GM18868 (cell line): ENCODE measurements around the gene RFC3.
"Not testable (repeated sequence)": the region's sequence is repeated elsewhere in the genome, so short reads cannot be mapped to it uniquely, and the experiment has no call there.

Experiments used
- ATAC-seq: cut with Tn5 transposase; IDR thresholded peaks from one replicate; pipeline ENCODE4 v1.9.1; 2021; ENCODE audit warnings: mild to moderate bottlenecking, moderate library complexity; ENCODE audit not compliant: unreplicated experiment

The RFC3 gene

DNA sequence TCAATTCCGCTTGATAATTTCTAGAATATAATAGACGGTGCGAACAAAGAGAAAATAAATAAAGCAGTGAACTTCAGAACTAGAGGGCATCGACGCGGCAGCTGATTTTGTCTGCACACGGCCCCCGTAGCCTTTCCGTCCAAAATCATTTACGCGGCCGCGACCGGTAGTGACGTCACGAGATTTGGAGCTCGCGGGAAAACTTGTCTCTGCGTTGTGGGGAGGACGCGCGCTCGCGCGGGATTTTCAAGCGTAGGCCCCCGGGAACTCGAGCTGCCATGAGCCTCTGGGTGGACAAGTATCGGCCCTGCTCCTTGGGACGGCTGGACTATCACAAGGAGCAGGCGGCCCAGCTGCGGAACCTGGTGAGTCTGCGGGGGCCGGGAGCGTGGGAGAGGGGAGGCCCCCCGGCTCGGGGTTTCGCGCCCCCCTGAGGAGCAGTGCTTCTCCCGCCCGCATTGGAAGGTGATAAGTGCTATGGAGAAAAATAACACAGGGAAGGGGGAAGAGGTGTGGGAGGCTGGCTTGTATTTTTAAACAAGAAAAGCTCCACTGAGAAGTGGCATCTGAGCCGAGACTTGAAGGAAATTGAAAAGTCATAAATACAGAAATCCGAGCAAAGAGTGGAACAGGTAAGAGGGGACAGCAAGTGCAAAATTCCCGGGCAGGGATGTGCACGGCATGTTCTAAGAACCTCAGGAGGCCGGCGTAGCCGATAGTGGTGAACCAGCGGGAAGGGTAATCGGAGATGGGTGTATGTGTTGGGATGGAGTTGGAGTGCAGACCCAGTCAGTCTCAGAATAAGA lies at the start of gene RFC3:
RFC3 (plus strand) TSS at position 249 of the 806 bp plus-strand sequence; CDS start at position 279, 30 bp downstream.
- ATAC-seq: peak; percentile 97

DNA sequence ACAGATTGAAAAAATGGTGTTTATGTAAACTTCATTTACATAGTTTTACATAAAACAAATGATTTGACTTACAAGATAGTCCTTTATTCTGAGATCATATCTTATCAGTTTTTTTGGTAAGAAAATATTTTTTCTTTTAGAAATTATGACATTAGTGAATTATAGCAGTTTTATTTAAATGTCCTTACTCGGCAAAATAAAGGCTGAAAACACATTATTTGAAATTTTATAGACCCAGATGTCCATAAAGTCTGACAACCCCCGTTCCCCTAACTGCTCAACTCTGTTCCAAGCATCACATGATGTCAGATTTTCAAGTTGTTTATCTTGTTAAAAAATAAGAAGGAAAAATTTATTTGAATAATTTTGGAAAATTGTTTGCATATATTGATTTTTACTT lies 46.7 kb upstream of the RFC3 start:
- ATAC-seq: no peak

DNA sequence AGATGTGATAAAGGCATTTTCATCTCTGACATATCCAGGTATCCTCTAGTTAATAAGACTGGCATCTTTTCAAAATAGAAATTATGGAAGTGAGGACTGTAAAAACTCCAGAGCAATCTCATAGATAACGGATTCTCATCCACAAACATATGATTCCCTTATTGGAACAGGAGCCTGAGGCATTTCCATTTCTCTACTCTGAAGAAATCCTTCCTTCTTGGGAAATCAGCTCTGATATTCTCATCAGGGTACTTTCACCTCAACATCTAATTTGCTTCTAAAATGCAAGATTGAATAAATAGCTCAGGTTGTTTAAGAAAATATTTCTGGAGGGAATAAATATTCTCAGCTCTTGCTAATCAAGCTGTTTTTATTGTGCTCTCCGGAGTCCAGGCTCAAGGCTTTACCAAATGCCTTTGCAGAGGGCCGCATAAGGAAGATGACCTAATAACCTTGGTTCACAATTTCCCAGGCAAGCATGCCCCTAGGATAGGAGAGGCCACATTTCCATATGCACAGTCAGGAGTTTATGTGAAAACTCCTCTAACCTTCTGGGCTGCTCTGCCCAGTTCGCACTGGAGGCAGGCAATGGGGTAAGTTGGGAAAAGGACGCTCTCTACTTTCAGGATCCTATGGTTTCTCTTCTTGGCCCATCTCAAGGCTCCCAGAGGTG lies 44.0 kb upstream of the RFC3 start:
- ATAC-seq: no peak

- ATAC-seq: no peak
Measured at GRCh38 chr13:33775339-33776108, 42.4 kb upstream of the RFC3 start.

DNA sequence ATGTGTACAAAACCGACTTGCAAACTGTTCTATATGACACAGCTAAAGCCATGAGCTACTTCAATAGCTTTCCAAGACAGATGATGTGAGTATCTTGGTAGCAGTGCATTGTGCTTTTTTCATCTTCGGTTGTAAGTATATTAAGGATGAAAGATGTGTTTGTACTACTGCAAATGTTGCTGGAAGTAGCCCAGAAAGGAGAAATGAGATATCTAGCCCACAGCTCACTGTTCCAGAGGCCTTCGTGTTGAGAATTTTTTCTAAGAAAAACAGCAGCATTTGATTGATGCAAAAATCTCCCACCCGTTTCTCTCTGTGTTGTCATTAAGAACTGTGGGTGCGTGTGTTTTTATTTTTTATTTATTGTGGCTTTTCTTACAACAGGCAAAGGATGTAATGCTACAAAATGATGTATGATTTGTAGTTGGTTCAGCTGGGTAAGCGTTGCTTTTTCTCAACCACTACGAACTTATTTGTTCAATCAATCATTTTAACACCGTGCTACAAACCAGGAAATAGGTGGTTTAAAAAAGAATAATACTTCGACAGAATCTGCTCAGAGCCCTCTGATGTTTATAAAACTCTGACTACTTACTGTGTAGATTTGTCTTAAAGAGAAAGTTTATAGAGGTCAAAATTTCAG lies 41.6 kb upstream of the RFC3 start:
- ATAC-seq: no peak

- no peak for ATAC-seq
Measured at GRCh38 chr13:33782631-33783030, 35.3 kb upstream of the RFC3 start.

DNA sequence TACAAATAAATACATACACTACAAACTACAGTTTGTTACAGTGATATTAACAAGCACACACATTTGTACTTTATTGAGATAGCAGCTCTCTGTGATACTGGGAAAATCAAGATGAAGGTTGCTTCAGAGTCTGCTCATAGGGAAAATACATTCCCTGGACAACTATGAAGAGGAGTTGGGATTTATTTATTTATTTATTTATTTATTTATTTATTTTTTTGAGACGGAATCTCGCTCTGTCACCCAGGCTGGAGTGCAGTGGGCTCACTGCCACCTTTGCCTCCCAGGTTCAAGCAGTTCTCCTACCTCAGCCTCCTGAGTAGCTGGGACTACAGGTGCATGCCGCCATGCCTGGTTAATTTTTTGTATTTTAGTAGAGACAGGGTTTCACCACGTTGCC lies 34.7 kb upstream of the RFC3 start:
- not testable (repeated sequence) for ATAC-seq

GRCh38 chr13:33784738-33785137 lies 33.2 kb upstream of the RFC3 start:
- no peak for ATAC-seq

GRCh38 chr13:33785384-33785783 lies 32.6 kb upstream of the RFC3 start:
- ATAC-seq: no peak

- peak; percentile 66 for ATAC-seq
Measured at GRCh38 chr13:33787051-33787591, 30.8 kb upstream of the RFC3 start.

DNA sequence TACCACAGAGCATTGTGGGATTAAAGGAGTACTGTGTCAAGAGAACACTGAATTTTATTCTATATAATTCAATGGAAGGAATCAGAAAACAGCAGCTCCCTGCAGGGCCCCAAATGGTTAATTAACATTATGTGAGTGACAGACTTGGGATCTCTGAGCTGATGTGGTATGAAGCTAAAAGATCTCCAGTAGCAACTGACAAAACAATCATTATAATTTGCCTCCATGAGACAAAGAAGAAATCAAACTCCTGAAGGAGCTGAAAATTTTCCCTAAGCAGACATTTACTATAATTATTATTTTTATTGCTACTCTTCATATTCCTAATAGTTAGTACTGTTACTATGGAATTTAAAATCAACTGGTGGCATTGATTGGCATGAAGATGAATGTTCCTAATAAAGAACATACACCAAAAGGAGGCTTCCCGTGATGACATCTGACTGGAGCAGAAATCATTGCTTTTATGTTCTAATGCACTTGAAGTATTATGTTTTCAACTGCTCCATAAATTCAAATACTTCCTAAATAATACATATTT lies 28.8 kb upstream of the RFC3 start:
- ATAC-seq: no peak

DNA sequence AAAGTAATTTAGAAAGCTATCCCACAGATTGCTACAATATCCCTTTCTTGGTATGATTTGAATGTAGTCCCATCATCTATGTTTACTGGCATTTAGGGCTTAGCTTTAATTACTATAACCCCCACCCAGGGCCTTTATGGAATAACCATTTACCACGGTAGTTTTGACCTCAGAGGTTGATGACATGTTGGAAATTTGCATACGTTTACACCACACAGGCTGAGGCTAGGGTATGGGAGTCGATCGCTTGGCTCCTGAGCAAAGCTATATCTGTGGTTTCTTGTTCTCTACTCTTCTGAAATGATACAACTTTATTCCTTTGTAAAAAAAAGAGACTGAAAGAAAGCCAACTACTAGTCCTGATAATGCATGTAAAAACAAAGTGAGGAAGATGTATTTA lies 28.2 kb upstream of the RFC3 start:
- ATAC-seq: no peak

DNA sequence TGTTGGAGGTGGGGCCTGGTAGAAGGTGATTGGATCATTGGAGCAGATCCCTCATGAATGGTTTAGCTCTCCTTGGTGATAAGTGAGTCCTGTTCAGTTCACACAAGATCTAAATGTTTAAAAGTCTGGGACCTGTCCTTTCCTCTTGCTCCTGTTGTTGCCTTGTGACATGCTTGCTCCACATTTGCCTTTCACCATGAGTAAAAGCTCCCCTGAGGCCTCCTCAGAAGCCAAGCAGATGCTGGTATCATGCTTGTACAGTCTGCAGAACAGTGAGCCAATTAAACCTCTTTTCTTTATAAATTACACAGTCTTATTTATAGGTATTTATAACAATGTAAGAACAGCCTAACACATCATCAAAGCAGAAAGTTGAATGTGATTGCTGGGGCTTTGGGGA lies 24.2 kb upstream of the RFC3 start:
- no peak for ATAC-seq

GRCh38 chr13:33794576-33794975 lies 23.4 kb upstream of the RFC3 start:
- ATAC-seq: no peak

GRCh38 chr13:33796095-33796494 lies 21.9 kb upstream of the RFC3 start:
- ATAC-seq: no peak

GRCh38 chr13:33797622-33798021 lies 20.3 kb upstream of the RFC3 start:
- peak; percentile 51 for ATAC-seq

DNA sequence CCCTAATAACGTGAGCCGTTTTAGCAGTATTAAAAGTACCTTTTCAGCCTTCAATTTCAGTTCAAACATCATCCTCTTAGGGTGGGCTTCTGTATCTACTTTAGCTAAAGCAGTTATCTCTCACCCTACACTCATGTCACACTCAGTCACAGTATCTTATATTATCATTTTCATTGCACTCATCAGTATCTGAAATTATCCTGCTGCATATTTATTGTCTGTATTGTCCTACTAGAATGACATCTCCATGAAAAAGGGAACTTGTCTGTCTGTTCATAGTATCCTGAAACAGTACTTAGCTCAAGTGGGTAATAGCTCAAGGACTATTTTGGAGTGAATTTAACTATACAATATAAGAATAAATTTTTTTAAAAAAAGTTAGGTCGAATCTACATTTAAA lies 19.9 kb upstream of the RFC3 start:
- ATAC-seq: peak; percentile 8

GRCh38 chr13:33799950-33800592 lies 17.9 kb upstream of the RFC3 start:
- peak; percentile 69 for ATAC-seq

GRCh38 chr13:33800646-33801186 lies 17.2 kb upstream of the RFC3 start:
- ATAC-seq: no peak
